ENCODE results near the gene IL23A. TPM values are rescaled to one million over a fixed set of nuclear protein-coding genes. Genes with fewer than 3 reads are reported as not detected.

Gene IL23A
- total and polyA plus RNA-seq, 8 donors = 0.69 to 1.3 (median 1.0) TPM

DNA sequence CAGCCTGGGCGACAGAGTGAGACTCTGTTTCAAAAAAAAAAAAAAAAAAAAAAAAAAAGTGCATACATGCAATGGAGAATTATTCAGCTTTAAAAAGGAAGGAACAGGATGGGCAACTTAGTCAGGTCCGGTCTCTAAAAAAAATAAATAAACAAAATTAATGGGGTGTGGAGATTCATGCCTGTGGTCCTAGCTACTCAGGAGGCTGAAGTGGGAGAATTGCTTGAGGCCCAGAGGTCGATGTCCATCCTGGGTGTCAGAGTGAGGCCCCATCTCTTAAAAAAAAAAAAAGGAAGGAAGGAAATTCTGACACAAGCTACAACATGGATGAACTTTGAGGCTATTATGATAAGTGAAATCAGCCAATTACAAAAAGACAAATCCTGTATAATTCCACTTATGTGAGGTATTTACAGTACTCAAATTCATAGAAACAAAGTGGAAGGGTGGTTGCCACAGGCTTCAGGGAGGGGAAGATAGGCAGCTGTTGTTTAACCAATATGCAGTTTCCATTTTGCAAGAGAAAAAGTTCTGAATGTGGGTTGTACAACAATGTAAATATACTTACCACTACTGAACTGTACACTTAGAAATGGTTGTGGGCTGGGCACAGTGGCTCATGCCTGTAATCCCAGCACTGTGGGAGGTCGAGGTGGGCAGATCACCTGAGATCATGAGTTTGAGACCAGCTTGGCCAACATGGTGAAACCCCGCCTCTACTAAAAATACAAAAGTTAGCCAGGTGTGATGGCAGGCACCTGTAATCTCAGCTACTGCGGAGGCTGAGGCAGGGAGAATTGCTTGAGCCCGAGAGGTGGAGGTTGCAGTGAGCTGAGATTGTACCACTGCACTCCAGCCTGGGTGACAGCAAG, 36.3 kb downstream of the IL23A start:
- H3K4me3 ChIP-seq = no peak overlapping the region
- no peaks in the 10 kb centered on the region for H3K27me3 ChIP-seq
- H3K4me1 ChIP-seq = peaks cover 0 to 16% of the 10 kb centered on the region in 2 donors
- ATAC-seq (no peak), DNase-seq (no peak)
- TF ChIP-seq CTCF (IDR thresholded peaks at IDR 0.05) = no peak
- H3K9me3 ChIP-seq = no peaks in the 10 kb centered on the region
- H3K27ac ChIP-seq = no peak overlapping the region
- no peaks in the 10 kb centered on the region for H3K36me3 ChIP-seq
- intact Hi-C loops (cut with DNase I) = no loop called here

DNA sequence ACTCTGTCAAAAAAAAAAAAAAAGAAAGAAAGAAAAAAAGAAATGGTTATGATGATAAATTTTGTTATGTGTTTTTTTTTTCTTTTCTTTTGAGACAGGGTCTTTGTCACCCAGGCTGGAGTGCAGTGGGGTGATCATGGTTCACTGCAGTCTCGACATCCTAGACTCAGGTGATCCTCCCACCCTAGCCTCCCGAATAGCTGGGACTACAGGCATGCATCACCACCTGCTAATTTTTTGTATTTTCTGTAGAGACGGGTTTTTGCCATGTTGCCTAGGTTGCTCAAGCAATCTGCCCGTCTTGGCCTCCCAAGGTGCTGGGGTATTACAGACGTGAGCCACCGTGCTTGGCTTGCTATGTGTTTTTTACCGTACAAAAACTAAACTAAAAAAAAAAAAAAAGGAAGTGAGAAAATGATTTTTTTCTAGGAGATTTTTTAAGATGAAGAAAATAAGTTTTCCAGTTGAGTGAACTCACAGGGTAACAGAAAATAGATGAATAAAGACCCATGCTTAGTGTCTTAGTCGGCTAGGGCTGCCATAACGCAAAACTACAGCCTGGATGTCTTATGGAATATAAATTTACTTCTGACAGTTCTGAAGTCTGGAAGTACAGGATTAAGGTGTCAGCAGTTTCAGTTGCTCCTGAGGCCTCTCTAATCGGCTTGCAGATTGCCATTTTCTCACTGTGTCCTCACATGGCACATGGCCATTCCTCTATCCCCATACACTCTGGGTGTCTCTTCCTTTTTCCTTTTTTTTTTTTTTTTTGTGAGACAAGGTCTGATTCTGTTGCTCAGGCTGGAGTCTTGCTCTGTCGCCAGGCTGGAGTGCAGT, 37.1 kb downstream of the IL23A start:
- no peaks in the 10 kb centered on the region for H3K36me3 ChIP-seq
- no peak overlapping the region for H3K27ac ChIP-seq
- no peaks in the 10 kb centered on the region for H3K9me3 ChIP-seq
- no peaks in the 10 kb centered on the region for H3K27me3 ChIP-seq
- peaks cover 0 to 16% of the 10 kb centered on the region in 2 donors for H3K4me1 ChIP-seq
- intact Hi-C loops (cut with DNase I) = no loop called here
- TF ChIP-seq CTCF (IDR thresholded peaks at IDR 0.05) = no peak
- no peak for ATAC-seq
- no peak for DNase-seq
- H3K4me3 ChIP-seq = no peak overlapping the region

DNA sequence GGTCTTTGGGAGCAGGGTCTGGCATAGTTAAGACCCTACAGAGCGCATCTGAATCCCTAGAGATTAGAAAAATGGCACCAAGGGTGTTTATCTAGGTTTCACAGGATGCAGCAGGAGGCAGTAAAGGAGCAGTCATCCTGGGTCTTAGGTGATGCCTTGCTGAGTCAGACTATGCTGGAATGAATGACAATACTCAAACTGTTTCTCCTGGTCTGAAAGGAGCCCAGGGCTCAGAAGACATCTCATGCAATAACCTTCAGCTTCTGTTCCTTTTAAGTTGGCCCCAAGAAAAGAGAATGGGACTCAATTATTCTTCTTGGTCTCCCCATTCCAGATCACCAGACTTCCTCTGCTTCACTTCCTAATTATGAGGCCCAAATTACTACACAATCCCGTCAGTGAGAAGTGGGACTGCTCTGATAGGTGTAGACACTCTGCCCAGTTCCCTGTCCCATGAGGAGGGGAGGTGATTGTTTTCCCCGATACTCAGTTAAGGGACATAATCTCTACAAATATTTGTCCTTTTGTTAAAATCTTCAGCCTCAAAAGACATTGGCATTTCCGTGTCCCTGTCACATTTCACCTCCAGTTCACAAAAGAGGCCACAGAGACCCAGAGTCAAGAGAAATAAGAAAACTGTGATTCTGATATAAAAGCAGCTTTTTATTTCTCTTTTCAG, 38.8 kb downstream of the IL23A start:
- TF ChIP-seq CTCF (IDR thresholded peaks at IDR 0.05) = no peak
- intact Hi-C loops (cut with DNase I) = no loop called here
- Histone ChIP-seq H3K36me3 (no peaks in the 10 kb centered on the region), H3K4me3 (no peak overlapping the region), H3K4me1 (peaks cover 0 to 16% of the 10 kb centered on the region in 2 donors), H3K27me3 (no peaks in the 10 kb centered on the region), H3K9me3 (no peaks in the 10 kb centered on the region), H3K27ac (no peak overlapping the region)
- DNase-seq = no peak
- no peak for ATAC-seq

GRCh38 chr12:56377989-56378316, 39.3 kb downstream of the IL23A start:
- no peak overlapping the region for H3K27ac ChIP-seq
- ATAC-seq = no peak

More at GRCh38 chr12:56377989-56378316, 39.3 kb downstream of the IL23A start:
- Histone ChIP-seq H3K4me1 (peaks cover 0 to 16% of the 10 kb centered on the region in 2 donors), H3K27me3 (no peaks in the 10 kb centered on the region), H3K4me3 (no peak overlapping the region), H3K9me3 (no peaks in the 10 kb centered on the region), H3K36me3 (no peaks in the 10 kb centered on the region)
- intact Hi-C loops (cut with DNase I) = no loop called here
- no peak for DNase-seq
- no peak for TF ChIP-seq CTCF (IDR thresholded peaks at IDR 0.05)
